ENCODE data around the gene MCU.

DNA sequence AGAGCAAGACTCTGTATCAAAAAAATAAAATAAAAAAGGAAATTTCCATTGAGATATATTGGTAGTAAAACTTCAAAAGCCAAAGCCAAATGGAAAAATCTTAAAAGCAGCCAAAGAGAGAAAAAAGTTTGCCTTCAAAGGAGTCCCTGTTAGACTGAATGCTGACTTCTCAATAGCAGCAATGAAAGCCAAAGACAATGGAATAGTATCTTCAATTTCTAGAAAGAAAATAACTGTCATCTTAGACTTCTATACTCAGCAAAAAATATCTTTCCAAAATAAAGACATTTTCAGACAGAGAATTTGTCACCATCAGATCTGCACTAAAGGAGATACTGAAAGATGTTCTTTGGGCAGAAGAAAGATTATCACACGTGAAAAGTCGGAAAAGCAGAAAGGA lies 187.3 kb downstream of the MCU start:
- TF ChIP-seq, protein P1, sequence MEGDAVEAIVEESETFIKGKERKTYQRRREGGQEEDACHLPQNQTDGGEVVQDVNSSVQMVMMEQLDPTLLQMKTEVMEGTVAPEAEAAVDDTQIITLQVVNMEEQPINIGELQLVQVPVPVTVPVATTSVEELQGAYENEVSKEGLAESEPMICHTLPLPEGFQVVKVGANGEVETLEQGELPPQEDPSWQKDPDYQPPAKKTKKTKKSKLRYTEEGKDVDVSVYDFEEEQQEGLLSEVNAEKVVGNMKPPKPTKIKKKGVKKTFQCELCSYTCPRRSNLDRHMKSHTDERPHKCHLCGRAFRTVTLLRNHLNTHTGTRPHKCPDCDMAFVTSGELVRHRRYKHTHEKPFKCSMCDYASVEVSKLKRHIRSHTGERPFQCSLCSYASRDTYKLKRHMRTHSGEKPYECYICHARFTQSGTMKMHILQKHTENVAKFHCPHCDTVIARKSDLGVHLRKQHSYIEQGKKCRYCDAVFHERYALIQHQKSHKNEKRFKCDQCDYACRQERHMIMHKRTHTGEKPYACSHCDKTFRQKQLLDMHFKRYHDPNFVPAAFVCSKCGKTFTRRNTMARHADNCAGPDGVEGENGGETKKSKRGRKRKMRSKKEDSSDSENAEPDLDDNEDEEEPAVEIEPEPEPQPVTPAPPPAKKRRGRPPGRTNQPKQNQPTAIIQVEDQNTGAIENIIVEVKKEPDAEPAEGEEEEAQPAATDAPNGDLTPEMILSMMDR (IDR thresholded peaks at IDR 0.05; ENCODE audit: insufficient read depth, low read depth, low read length) = no peak
- no peak for TF ChIP-seq EZH2 (IDR thresholded peaks at IDR 0.05; ENCODE audit: insufficient read depth, low read length)
